Small intestine (tissue), 7 donors: ENCODE measurements around the gene SPECC1. TPM values are rescaled to one million over a fixed set of nuclear protein-coding genes. Genes with fewer than 3 reads are reported as not detected.
"Not testable (repeated sequence)": the region's sequence is repeated elsewhere in the genome, so short reads cannot be mapped to it uniquely, and the experiment has no call there.

Experiments
- DNase-seq, 2 donors: peaks; one replicate each; pipeline versions ENCODE4 v3.0.0 to v3.0.0-alpha.2; 2013
- FAIRE-seq: peaks from 2 replicates; lab custom pipeline; 2012; peaks lifted over from hg19 to GRCh38; lab: Jason Lieb, UNC
- H3K27ac ChIP-seq, 3 donors: one replicate each; pipeline ENCODE4 v1.5.1; 2013; ENCODE audit warnings: low read length in 2 of 3, mild to moderate bottlenecking in 2 of 3, control low read depth in 1 of 3, inconsistent platforms in 1 of 3, low read depth in 1 of 3, moderate library complexity in 1 of 3
- H3K27me3 ChIP-seq, 3 donors: one replicate each; pipeline ENCODE4 v1.6.1; 2013; ENCODE audit warnings: low read length in 3 of 3, inconsistent platforms in 1 of 3; ENCODE audit not compliant: control insufficient read depth in 3 of 3, insufficient read depth in 3 of 3
- H3K36me3 ChIP-seq, 3 donors: one replicate each; pipeline ENCODE4 v1.6.1; 2013; ENCODE audit warnings: low read length in 3 of 3, inconsistent platforms in 1 of 3, low read depth in 1 of 3, mild to moderate bottlenecking in 1 of 3, moderate library complexity in 1 of 3; ENCODE audit not compliant: control insufficient read depth in 3 of 3, insufficient read depth in 2 of 3
- H3K4me1 ChIP-seq, 3 donors: one replicate each; pipeline ENCODE4 v1.6.1; 2013; ENCODE audit warnings: low read length in 2 of 3, inconsistent platforms in 1 of 3, low read depth in 1 of 3, mild to moderate bottlenecking in 1 of 3, moderate library complexity in 1 of 3; ENCODE audit not compliant: control insufficient read depth in 3 of 3, insufficient read depth in 2 of 3
- H3K4me3 ChIP-seq, 3 donors: one replicate each; pipeline ENCODE4 v1.5.1; 2013; ENCODE audit warnings: low read length in 3 of 3, control low read depth in 1 of 3, inconsistent platforms in 1 of 3, low read depth in 1 of 3, mild to moderate bottlenecking in 1 of 3, moderate library complexity in 1 of 3
- H3K9me3 ChIP-seq, 2 donors: one replicate each; pipeline ENCODE4 v1.6.1; 2013; ENCODE audit warnings: low read depth in 1 of 2, low read length in 1 of 2; ENCODE audit not compliant: control insufficient read depth in 2 of 2, insufficient read depth in 1 of 2
- WGBS, 3 donors: extraction: QIAGEN DNeasy Blood & Tissue Kit; methylation state at CpG; one replicate each; pipeline ENCODE4 v1.1.7; 2013; 5-methylcytosine and 5-hydroxymethylcytosine counted together
- polyA plus RNA-seq, 4 donors: library from polyadenylated mRNA; stranded (reverse) in 3 of 4; unstranded in 1 of 4; fragments of 200-250 nt in 3 of 4; fragments of 120-200 nt in 1 of 4; gene quantifications; one replicate each; pipeline versions ENCODE4 v1.2.1 to v1.2.3, GENCODE V29; 2013
- donor health status: healthy with polysubstance abuse.
- donor health status: control.
- donor health status: control.
- donor health status: Bipolar disorder and iron deficiency.
- donor health status: healthy.

The SPECC1 gene
- polyA plus RNA-seq, 4 donors: 13.7 to 38.9 (median 32.8) TPM

DNA sequence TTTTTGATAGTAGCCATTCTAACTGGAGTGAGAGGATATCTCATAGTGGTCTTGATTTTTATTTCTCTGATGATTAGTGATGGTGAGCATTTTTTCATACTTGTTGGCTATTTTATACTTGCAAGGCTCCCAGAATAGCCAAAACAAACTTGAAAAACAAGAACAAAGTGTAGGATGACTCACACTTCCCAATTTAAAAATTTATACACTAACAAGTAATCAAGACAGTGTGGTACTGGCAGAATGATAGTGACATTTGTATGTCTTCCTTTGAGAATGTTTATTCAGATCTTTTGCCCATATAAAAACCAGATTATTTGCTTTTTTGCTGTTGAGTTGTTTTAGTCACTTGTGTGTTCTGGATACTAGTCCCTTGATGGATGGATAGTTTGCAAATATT is 17.8 kb downstream of the SPECC1 start:
- no peaks in the 10 kb centered on the region for H3K4me1 ChIP-seq
- no peaks in the 10 kb centered on the region for H3K36me3 ChIP-seq
- DNase-seq: no peak
- H3K27me3 ChIP-seq: peaks cover 0 to 3% (median 0%) of the 10 kb centered on the region in 3 donors
- no peak overlapping the region for H3K4me3 ChIP-seq
- H3K27ac ChIP-seq: no peak overlapping the region
- FAIRE-seq: no peak
- no peaks in the 10 kb centered on the region for H3K9me3 ChIP-seq

GRCh38 chr17:20028443-20028842 is 19.3 kb downstream of the SPECC1 start:
- Histone ChIP-seq H3K4me3 (no peak overlapping the region), H3K27ac (no peak overlapping the region), H3K9me3 (no peaks in the 10 kb centered on the region), H3K36me3 (no peaks in the 10 kb centered on the region), H3K27me3 (no peaks in the 10 kb centered on the region), H3K4me1 (no peaks in the 10 kb centered on the region)
- DNase-seq: no peak
- FAIRE-seq: no peak
- 75 to 79% (median 77%) methylated on average over 2 to 3 of the region's 3 CpGs for WGBS, 3 donors

GRCh38 chr17:20032636-20033035 is 23.5 kb downstream of the SPECC1 start:
- Histone ChIP-seq H3K36me3 (no peaks in the 10 kb centered on the region), H3K4me3 (no peak overlapping the region), H3K4me1 (no peaks in the 10 kb centered on the region), H3K27me3 (no peaks in the 10 kb centered on the region), H3K27ac (no peak overlapping the region), H3K9me3 (no peaks in the 10 kb centered on the region)
- no peak for FAIRE-seq
- WGBS, 3 donors: 81 to 88% (median 87%) methylated on average over 7 of the region's 7 CpGs
- no peak for DNase-seq

DNA sequence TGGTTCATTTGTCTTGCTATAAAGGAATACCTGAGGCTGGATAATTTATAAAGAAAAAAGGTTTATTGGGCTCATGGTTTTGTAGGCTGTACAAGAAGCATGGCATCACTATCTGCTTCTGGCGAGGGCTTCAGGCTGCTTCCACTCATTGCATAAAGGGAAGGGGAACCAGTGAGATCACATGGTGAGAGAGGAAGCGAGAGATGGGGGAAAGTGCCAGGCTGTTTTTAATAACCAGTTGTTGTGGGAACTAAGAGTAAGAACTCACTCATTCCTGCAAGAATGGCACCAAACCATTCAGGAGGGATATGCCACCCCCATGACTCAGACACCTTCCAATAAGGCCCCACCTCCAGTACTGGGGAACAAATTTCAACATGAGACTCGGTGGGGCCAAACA is 24.3 kb downstream of the SPECC1 start:
- 77 to 88% (median 79%) methylated on average over 3 of the region's 3 CpGs for WGBS, 3 donors

DNA sequence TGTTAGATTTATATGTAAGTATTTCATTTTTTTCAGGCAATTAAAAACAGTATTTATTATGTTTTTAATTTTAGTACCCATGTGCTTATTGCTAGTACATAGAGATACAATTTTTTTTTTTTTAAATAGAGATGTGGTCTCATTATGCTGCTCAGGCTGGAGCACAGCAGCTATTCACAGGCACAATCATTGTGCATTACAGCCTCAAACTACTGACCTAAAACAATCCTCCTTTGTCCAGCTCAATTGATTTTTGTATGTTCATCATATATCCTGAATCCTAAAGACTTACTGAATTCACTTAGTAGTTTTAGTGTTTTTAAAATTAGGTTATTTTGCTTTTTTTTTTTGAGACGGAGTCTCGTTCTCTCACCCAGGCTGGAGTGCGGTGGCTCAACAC is 26.3 kb downstream of the SPECC1 start:
- Histone ChIP-seq H3K4me3 (no peak overlapping the region), H3K4me1 (no peaks in the 10 kb centered on the region), H3K27ac (no peak overlapping the region), H3K27me3 (no peaks in the 10 kb centered on the region), H3K9me3 (no peaks in the 10 kb centered on the region), H3K36me3 (no peaks in the 10 kb centered on the region)
- 85 to 93% (median 89%) methylated on average over 3 of the region's 3 CpGs for WGBS, 3 donors
- FAIRE-seq (no peak), DNase-seq (no peak)

More for the DNA sequence above, 24.3 kb downstream of the SPECC1 start:
- no peak for FAIRE-seq
- Histone ChIP-seq H3K36me3 (no peaks in the 10 kb centered on the region), H3K9me3 (no peaks in the 10 kb centered on the region), H3K27ac (no peak overlapping the region), H3K4me3 (no peak overlapping the region), H3K27me3 (no peaks in the 10 kb centered on the region), H3K4me1 (no peaks in the 10 kb centered on the region)
- DNase-seq: no peak

DNA sequence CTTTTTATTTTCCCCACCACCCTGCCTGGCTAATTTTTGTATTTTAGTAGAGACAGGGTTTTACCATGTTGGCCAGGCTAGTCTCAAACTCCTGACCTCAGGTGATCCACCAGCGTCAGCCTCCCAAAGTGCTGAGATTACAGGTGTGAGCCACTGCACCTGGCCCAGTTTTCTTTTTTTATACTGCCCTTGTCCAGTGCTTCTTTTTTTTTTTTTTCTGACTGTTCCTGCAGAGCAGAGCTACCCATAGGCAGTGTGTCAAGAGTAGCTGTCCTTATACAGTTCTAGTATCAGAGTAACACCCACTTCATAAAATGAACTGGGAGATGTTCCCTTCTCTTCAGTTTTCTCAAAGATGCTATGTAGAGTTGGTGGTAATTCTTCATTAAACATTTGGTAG is 28.1 kb downstream of the SPECC1 start:
- not testable (repeated sequence) for H3K4me3 ChIP-seq, H3K27me3 ChIP-seq, DNase-seq, H3K4me1 ChIP-seq, H3K27ac ChIP-seq, FAIRE-seq, H3K36me3 ChIP-seq, H3K9me3 ChIP-seq
- WGBS, 3 donors: 33 to 57% (median 35%) methylated on average over 1 of the region's 1 CpG

- no peaks in the 10 kb centered on the region for H3K36me3 ChIP-seq
- no peaks in the 10 kb centered on the region for H3K27me3 ChIP-seq
Observed at GRCh38 chr17:20039037-20039436, 29.9 kb downstream of the SPECC1 start.

GRCh38 chr17:20040216-20040615 is 31.1 kb downstream of the SPECC1 start:
- no peaks in the 10 kb centered on the region for H3K4me1 ChIP-seq
- no peaks in the 10 kb centered on the region for H3K36me3 ChIP-seq
- DNase-seq: no peak
- no peak overlapping the region for H3K27ac ChIP-seq
- no peak overlapping the region for H3K4me3 ChIP-seq
- FAIRE-seq: no peak
- H3K9me3 ChIP-seq: no peaks in the 10 kb centered on the region
- H3K27me3 ChIP-seq: no peaks in the 10 kb centered on the region

More at GRCh38 chr17:20039037-20039436, 29.9 kb downstream of the SPECC1 start:
- Histone ChIP-seq H3K27ac (no peak overlapping the region), H3K4me3 (no peak overlapping the region), H3K4me1 (no peaks in the 10 kb centered on the region), H3K9me3 (no peaks in the 10 kb centered on the region)
- WGBS, 3 donors: 64 to 77% (median 75%) methylated on average over 2 of the region's 2 CpGs
- FAIRE-seq: no peak
- no peak for DNase-seq

GRCh38 chr17:20043021-20043420 is 33.9 kb downstream of the SPECC1 start:
- 74 to 93% (median 74%) methylated on average over 3 of the region's 3 CpGs for WGBS, 3 donors
- FAIRE-seq: no peak

More at GRCh38 chr17:20043021-20043420, 33.9 kb downstream of the SPECC1 start:
- Histone ChIP-seq H3K36me3 (no peaks in the 10 kb centered on the region), H3K27ac (no peak overlapping the region), H3K9me3 (no peaks in the 10 kb centered on the region), H3K4me1 (no peaks in the 10 kb centered on the region), H3K27me3 (no peaks in the 10 kb centered on the region), H3K4me3 (no peak overlapping the region)
- DNase-seq: no peak
